C4-2B (cell line): ENCODE results near the gene VTI1A.

Experiments
- H3K27ac ChIP-seq: fragments of 450-650 bp; 2 replicates; pipeline ENCODE4 v1.5.1; 2017
- ZFX ChIP-seq: fragments of 450-650 bp; IDR thresholded peaks from 2 replicates; pipeline ENCODE4 v1.6.1; 2017
- TF ChIP-seq, protein P1 (sequence below): fragments of 450-650 bp; conservative IDR thresholded peaks from 2 replicates; pipeline ENCODE4 v1.5.1; 2017; ENCODE audit warnings: mild to moderate bottlenecking

The VTI1A gene

DNA sequence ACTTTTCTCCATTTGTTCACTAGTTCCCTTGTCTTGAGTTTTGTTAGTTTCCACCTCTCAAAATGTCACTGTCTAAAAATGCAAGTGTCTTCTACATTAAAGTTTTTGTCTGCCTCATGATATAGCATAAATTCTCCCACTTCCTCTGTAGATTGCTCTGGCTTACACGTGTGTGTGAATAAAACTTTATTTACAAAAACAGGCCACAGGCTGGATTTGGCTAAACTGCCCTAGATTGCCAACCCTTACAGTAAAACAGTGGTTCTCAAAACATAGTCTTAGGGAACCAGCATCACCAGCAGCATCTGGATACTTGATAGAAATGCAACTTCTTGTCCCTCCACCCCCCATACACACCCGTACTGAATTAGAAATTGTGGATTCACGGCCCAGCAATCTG is 207.8 kb downstream of the VTI1A start:
- TF ChIP-seq, protein P1, sequence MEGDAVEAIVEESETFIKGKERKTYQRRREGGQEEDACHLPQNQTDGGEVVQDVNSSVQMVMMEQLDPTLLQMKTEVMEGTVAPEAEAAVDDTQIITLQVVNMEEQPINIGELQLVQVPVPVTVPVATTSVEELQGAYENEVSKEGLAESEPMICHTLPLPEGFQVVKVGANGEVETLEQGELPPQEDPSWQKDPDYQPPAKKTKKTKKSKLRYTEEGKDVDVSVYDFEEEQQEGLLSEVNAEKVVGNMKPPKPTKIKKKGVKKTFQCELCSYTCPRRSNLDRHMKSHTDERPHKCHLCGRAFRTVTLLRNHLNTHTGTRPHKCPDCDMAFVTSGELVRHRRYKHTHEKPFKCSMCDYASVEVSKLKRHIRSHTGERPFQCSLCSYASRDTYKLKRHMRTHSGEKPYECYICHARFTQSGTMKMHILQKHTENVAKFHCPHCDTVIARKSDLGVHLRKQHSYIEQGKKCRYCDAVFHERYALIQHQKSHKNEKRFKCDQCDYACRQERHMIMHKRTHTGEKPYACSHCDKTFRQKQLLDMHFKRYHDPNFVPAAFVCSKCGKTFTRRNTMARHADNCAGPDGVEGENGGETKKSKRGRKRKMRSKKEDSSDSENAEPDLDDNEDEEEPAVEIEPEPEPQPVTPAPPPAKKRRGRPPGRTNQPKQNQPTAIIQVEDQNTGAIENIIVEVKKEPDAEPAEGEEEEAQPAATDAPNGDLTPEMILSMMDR: no peak
- H3K27ac ChIP-seq: no peak overlapping the region

DNA sequence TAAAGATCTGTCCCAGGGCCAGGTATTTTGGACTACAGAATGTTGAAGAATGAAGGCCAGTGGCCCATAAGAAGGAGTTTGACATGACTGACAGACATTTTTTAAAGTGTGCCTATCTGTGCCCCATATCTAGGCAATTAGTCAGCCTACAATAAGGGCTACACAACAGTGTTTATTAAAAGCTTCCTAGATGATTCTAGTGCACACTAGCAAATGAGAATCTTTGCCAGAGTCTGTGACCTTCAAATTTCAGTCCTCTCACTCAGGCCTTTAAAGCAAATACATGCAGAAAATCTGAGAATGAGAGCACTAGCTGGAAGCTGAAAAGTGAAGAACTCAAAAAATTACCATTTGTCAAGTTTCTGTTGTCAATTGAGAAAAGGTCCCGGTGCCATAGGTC is 208.7 kb downstream of the VTI1A start:
- TF ChIP-seq ZFX: no peak
- TF ChIP-seq, protein P1: no peak

DNA sequence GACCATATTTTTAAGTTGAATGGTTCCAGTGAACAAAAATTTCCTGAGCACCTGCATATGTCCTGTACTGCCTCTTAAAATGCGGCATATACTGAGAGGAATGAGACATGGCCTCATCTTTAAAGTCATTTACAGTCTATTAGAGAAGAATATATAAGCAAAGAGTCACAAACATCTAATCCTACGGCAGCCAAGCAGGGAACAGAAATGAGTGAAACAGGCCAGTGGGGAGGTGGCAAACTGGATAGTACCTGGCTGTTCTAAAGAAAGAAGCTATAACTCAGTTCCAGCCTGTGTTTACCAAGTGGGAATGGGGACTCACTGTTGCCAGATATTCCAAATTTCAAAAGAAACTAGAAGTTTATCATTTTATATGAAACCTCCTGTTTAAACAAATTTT is 211.4 kb downstream of the VTI1A start:
- H3K27ac ChIP-seq: no peak overlapping the region
- TF ChIP-seq ZFX: no peak
- TF ChIP-seq, protein P1: no peak

More for the DNA sequence above, 208.7 kb downstream of the VTI1A start:
- no peak overlapping the region for H3K27ac ChIP-seq

DNA sequence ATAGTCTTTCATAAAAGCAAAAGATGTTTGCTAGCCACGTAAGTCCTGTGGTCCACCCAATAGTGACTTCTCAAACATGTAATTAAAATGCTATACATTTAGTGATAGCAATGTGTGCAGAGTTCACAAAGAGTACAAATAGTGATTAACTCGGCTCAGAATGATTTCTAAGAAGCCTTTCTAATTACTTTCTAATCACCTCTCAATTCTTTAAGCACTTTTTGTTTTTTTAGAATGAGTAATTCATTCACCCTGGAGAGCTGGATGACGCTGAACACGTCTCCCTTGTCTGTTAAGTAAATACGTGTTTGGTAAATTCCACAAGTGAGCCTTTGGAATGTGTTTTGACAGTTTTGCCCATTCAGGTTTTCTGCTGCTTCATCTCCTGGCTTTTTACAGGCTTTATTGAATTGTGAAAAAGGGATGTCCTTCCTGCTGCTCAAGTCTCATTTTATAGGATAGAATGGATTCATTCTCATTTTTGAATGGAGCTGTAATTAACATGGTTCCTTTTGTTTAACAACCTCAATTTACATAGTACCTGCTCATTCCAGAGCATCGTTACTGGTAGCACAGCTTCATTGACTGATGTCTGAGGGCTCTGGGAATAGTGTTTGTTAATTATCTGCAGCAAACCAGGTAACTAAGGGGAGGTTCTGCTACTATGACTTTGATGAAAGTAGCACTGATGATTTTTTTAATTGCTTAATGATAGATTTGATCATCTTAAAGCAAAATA is 212.1 kb downstream of the VTI1A start:
- no peak overlapping the region for H3K27ac ChIP-seq
- TF ChIP-seq, protein P1: no peak
- no peak for TF ChIP-seq ZFX

DNA sequence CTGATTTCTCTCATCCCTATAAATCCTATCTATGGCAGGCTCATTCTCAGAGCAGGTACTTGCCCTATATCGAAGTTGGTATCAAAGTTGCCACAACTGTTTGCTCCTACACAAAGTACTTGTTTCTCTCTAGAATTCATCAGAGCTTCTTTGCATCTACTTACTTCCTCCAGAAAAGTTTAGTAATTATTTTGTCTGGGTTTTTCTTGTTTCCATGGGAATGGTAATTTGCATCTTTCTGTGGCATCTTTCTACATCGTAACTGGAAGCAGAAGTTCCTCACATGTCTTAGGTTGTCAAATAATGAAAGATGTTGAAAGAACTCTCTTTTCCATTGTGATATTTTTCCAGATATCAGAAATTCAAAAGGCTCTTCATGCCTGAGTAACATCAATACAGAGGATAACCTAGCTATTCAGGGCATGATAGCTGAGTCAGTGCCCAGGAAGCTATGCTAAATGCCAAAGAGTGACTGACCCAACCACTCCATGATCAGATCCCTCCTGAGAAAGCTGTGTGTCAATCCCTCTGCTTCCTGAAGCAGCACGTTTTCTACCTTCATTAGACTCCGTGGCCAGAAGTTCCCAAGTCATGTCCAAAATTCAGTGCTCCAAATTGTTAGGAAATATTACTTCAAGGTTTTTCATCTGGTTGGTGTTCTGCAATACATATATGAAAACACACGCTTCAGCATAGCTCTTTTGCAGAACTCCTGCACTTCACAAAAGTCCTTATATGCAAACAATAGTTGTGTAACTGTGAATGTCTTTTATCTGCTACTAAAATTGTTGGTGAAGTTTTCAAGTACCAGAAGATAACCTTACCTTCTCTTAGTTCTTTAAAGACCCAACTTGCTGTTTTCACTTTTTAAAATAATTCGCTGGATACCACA is 216.5 kb downstream of the VTI1A start:
- TF ChIP-seq, protein P1: no peak
- TF ChIP-seq ZFX: no peak
- H3K27ac ChIP-seq: no peak overlapping the region

DNA sequence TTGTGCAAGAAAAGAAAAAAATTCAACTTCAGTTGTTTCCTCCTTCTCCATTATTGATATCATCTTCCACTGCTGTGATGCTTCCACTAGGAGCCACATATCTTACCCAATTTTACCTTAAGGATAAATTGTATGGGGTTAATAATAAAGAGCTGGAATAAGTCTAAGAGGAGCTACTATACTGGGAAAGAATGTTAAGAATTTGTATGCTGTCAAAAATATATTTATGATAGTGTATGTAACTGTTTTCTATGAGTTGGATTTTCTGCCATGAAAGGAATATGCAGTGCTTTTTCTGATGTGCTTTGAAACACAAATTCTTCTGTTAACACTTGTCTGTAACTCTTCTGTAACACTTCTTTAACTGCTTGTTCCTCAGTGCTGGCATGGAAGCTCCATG is 219.1 kb downstream of the VTI1A start:
- no peak for TF ChIP-seq ZFX
- TF ChIP-seq, protein P1: no peak
- no peak overlapping the region for H3K27ac ChIP-seq

DNA sequence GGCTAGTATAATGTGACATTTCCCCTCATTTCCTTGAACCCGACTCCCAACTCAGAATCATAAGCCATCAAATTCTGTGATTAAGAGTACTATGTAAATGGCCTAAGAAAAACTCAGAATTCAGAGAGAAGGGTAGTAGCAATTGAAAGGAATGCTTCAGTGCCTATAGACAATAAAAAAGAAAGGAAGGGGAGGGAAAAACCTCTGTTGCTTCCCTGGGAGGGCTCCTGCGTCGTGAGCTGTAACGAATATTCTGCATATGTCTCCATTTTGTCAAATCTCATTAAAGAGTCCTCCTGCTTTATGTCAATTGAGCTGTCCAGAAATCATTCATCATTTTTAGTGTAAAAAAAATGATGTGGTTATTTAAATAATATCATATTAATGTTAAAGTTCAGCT is 223.0 kb downstream of the VTI1A start:
- H3K27ac ChIP-seq: no peak overlapping the region
- TF ChIP-seq ZFX: no peak
- TF ChIP-seq, protein P1: no peak
